Measurements from ENCODE around the gene CDC37L1.

Gene CDC37L1

GRCh38 chr9:4669890-4670289, 9.5 kb upstream of the CDC37L1 start:
- no peak for DNase-seq

GRCh38 chr9:4670591-4670990, 8.8 kb upstream of the CDC37L1 start:
- no peak for DNase-seq

DNA sequence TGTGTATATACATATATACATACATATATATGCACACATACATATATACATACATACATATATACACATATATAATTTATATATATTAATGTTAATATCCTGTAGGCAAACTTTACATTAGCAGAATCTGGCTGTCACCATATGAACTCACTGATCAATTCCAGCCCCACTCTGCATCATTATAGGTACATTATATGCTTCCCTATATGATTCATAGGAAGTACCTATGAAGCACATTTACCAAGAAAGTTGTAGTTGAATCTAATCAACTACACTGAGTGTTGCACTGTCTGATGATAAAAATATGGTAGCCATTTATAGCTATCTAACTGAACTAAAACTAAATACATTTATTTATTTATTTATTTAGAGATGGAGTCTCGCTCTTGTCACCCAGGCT, 7.6 kb upstream of the CDC37L1 start:
- DNase-seq = no peak

DNA sequence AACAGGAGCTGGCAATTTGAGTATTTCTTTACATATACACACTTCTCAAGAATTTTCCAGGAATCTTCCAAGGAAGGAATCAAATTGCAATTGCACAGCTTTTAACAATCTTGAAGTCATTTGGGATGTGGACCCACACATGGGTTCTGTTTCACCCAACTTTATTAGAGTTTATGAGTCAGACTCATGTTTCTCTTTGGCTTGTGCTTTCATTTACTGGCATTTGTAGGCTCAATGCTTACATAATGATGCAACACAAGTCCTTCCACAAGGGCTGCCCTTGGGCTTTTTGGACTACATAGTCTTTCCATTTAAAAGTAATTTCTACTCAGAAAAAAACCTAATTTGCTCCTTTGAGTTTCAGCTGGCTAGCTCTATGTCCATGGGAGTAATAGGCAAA, 4.6 kb upstream of the CDC37L1 start:
- DNase-seq = peak; percentile 10

DNA sequence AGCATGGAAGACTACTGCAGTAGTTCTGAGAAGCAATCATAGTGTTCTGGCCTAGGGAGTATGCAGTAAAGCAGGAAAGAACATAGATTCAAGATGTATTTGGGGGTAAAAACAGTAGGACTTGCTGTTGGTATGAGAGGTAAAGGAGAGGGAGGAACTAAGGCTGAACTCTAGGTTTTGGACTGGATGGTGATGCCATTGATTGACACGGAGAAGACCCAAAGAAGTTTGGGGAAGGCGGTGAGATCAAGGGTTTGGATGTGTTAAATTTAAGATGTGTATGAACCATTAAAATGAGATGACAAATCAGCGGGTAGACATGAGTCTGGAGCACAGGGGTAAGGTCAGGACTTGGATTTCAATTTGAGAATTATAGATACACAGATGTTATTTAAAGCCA, 2.0 kb upstream of the CDC37L1 start:
- DNase-seq = no peak

- DNase-seq = peak; percentile 88
These were observed 596 bp upstream of the CDC37L1 start for GRCh38 chr9:4678679-4679267.

DNA sequence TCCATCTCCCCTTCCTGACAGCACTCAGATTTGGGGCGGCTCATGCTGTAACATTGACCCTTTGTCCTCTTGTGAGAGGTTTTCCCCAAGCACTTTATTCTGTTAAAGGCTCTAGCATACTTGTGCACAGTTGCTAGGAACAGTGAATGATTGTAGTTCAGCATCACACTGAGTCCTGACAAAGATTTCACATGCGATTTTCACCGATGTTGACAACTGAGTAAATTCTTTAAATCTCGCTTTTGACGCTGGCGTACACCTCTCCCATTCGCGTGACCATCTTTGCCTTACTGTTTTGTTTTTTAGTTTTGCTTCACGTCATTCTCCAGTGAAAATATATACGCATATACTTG, 780 bp downstream of the CDC37L1 start:
- DNase-seq = peak; percentile 76

DNA sequence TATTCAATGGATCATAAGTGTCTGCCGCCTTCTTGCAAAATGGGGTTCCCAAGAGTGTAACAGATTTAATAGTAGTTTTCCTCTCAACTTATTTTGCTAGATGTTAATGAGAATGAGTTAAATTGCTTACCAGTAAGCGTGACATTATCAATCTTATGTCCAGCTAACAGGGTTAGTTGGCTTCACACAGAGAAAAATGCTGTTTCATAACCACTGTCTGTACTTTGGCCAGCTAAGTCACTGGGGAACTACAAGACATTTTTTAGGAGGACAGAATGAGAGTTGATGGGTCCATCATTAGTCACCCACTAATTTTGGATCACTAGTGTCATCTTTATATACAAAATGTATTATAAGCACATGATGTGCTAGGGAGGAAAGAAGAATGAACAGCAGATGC, 1.4 kb downstream of the CDC37L1 start:
- no peak for DNase-seq

DNA sequence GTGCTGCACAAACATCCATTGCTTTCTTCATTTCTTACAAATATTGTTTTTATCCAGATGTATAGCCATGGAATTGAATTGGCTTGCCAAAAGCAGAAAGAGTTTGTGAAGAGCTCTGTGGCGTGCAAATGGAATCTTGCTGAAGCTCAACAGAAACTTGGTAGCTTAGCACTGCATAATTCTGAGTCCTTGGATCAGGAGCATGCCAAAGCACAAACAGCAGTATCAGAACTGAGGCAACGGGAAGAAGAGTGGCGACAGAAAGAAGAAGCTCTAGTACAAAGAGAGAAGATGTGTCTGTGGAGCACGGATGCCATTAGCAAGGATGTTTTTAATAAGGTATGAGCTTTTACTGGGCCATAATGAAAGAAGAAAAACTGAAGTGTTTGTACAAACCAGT, 5.5 kb downstream of the CDC37L1 start:
- DNase-seq = no peak

- DNase-seq = no peak
These were observed 6.7 kb downstream of the CDC37L1 start for GRCh38 chr9:4686112-4686511.

DNA sequence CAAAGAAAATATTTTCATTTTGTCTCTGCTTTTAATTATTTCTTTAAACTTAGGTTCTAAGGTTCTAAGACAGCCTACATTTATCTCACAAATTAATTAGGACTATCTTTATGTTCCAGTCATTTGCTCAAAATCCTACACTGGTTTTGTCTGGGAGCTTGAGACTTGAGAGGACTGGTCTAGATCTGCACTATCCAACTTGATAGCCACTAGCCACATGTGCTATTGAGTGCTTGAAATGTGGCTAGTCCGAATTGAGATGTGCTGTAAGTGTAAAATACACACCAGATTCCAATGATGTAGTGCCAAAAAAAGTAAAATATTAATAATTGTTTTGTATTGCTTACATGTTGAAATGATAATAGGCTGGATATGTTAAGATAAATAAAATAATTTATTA, 7.2 kb downstream of the CDC37L1 start:
- no peak for DNase-seq

- no peak for DNase-seq
These were observed 9.7 kb downstream of the CDC37L1 start for GRCh38 chr9:4689021-4689420.

DNA sequence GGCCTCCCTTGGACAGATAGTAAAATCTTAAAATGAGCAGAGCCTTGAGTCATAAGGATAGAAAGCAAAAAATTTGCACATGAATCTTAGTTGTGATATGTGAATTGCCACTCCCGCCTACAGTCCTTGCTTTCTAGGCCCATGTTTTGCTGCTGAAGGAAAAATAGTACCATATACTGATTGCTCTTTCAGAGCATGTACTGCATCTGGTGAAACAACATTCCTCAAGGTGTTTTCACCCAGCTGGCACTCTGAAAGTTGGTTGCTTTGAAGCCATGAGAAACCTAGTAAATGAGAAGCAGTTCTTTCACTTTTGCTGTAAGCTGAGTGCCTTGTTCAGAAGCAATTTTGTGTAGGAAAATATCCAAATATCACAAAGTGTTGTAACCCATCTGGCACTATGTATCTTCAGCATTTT, 10.3 kb downstream of the CDC37L1 start:
- no peak for DNase-seq

DNA sequence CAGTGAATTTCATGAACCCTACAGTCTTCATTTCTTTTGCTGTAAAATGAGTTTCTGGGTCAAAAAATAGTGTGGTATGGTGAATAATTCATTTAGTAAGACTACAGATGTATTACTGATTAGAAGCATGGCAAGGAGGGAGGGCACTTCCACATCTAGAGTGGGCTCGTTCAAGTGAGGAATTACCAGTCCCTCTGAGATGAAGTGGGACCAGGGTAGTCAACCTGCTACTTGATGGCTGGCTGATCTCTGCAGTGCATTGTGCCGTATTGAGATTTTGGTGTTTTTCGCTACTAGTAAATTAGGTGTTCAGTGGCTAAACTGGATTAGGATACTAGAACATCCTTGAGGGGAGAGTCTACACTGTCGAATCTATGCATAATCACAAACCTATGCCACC, 10.8 kb downstream of the CDC37L1 start:
- DNase-seq = no peak

GRCh38 chr9:4691795-4692194, 12.4 kb downstream of the CDC37L1 start:
- DNase-seq = no peak

DNA sequence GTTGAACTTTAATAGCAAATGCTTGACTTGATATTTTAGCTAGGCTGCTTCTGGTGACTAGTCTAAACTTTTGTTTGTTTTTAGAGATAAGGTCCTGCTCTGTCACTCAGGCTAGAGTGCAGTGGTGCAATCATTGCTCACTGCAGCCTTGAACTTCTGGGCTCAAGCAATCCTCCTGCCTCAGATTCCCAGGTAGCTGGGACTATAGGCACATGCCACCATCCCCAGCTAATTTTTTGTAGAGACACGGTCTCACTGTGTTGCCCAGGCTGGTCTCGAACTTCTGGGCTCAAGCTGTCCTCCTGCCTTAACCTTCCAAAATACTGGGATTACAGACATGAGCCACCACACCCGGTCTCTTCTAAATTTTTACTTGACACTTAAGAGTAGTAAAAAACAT, 20.7 kb downstream of the CDC37L1 start:
- no peak for DNase-seq

DNA sequence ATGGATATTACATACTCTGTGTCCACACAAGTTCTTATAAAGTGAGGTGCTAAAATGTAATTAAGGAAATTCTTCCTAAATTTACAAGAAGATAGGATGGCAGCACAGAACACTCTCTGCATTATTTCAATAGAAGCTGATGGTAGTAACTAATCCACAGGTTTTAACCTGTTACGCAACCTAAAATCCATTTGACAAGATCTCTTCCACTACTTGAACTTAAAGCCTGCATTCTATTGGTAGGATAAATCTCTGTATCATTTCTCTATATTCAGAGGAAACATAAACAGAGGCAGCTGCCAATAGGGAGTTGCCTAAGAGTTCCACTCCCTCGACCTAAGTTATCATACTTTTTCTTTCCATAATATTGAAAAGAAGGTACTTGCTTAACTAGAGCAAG, 21.6 kb downstream of the CDC37L1 start:
- DNase-seq = no peak

GRCh38 chr9:4701526-4701925, 22.2 kb downstream of the CDC37L1 start:
- no peak for DNase-seq

DNA sequence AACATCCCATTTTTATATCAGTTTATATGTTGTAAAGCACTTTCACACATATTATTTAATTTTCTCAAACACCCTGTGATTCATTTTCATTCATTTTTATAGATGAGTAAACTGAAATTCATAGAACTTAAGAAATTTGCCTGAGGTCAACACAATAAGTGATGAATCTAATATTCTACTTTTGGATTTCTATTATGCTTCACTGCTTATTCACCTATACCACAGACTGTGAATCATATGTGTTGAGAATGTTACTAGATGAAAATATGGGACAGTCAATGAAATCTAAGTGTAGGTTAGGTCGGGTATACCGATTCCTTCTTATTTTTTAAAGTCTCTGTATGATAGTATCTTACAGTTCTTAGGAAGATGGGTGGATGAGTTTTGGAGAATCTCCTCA, 24.8 kb downstream of the CDC37L1 start:
- DNase-seq = no peak

GRCh38 chr9:4706021-4706420, 26.7 kb downstream of the CDC37L1 start:
- DNase-seq = no peak

- DNase-seq = no peak
These were observed 27.7 kb downstream of the CDC37L1 start for GRCh38 chr9:4706971-4707622.

GRCh38 chr9:4709380-4709779, 30.0 kb downstream of the CDC37L1 start:
- no peak for DNase-seq

DNA sequence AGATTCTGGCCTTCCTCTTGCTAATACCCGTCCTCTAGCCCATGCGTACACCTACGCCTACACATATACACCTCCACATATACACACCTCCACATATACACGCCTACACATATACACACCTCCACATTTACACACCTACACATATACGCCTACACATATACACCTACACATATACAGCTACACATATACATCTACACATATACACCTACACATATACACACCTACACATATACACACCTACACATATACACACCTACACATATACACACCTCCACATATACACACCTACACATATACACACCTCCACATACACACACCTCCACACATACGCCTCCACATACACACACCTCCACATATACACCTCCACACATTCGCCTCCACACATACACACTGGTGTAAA, 34.5 kb downstream of the CDC37L1 start:
- DNase-seq = no peak

GRCh38 chr9:4714266-4715016, 35.1 kb downstream of the CDC37L1 start:
- no peak for DNase-seq

DNA sequence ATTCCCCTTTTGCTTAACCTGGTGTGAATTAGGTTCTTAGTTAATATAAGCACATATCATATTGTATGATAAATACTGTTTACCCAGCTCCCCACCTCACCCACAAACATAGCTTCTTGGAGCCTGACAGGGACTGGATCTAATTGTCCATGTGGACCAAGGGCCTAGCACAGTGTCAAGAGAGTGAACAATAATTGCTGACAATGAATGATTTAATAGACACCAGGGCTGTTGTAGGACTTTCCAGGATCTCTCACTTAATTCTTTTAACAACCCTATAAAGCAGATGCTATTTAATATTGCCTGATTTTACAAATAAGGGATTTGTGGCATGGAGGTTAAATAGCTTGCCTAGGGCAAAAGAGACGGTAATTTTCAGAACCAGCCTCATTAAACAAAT, 36.8 kb downstream of the CDC37L1 start:
- no peak for DNase-seq
